Astrocyte of the cerebellum (primary cell): ENCODE results near the gene DIPK1B.
A peak's percentile ranks its signal among the peaks of the same experiment; 100 is the strongest.

Experiments
- DNase-seq: peaks from one replicate; pipeline ENCODE4 v3.0.0-alpha.2; 2011; ENCODE audit warnings: low read depth
- H3K4me3 ChIP-seq: 2 replicates; pipeline ENCODE4 v1.5.1; 2011; ENCODE audit warnings: mild to moderate bottlenecking, low read depth, low read length, moderate library complexity
- CTCF ChIP-seq: IDR thresholded peaks from 2 replicates; pipeline ENCODE4 v1.5.1; 2012; ENCODE audit warnings: low read length, low read depth, moderate library complexity, mild to moderate bottlenecking; ENCODE audit errors: missing control alignments
- in situ Hi-C: cut with HindIII; loops from 2 replicates; pipeline ENCODE4 v1.10.0; 2017; ENCODE audit warnings: low sequenced_read_pairs

Gene DIPK1B

GRCh38 chr9:136691316-136692184 is 20.8 kb upstream of the DIPK1B start:
- H3K4me3 ChIP-seq = no peak overlapping the region
- no peak for TF ChIP-seq CTCF
- in situ Hi-C loops = no loop called here
- DNase-seq = no peak

GRCh38 chr9:136692185-136693134 is 19.9 kb upstream of the DIPK1B start:
- no peak overlapping the region for H3K4me3 ChIP-seq
- DNase-seq = no peak
- in situ Hi-C loops = no loop called here
- TF ChIP-seq CTCF = no peak

- in situ Hi-C loops = no loop called here
- no peak overlapping the region for H3K4me3 ChIP-seq
- DNase-seq = no peak
- TF ChIP-seq CTCF = no peak
These were observed 19.3 kb upstream of the DIPK1B start for GRCh38 chr9:136693135-136693489.

GRCh38 chr9:136693490-136694162 is 18.7 kb upstream of the DIPK1B start:
- in situ Hi-C loops = no loop called here

GRCh38 chr9:136694163-136694871 is 18.1 kb upstream of the DIPK1B start:
- TF ChIP-seq CTCF = peak; percentile 69
- no peak overlapping the region for H3K4me3 ChIP-seq
- in situ Hi-C loops = no loop called here
- DNase-seq = no peak

More at GRCh38 chr9:136693490-136694162, 18.7 kb upstream of the DIPK1B start:
- TF ChIP-seq CTCF = no peak
- no peak overlapping the region for H3K4me3 ChIP-seq
- DNase-seq = no peak

GRCh38 chr9:136694872-136695247 is 17.5 kb upstream of the DIPK1B start:
- no peak overlapping the region for H3K4me3 ChIP-seq
- no peak for TF ChIP-seq CTCF
- DNase-seq = no peak
- in situ Hi-C loops = no loop called here
